WTC11 (cell line): ENCODE data around the gene GFM2. TPM values are rescaled to one million over a fixed set of nuclear protein-coding genes. Genes with fewer than 3 reads are reported as not detected.

Source experiments
- ATAC-seq: fragments of 200-7000 bp; cut with Tn5 transposase; 2 replicates; pipeline ENCODE4 v1.10.0; 2021; ENCODE audit warnings: mild to moderate bottlenecking, moderate library complexity
- CTCF ChIA-PET: fragments of 300-600 bp; sonication (Branson Sonifier 250); formaldehyde crosslinking; loops from one replicate; lab custom pipeline; 2021; ENCODE audit warnings: antibody characterized with exemption; lab: Charles Lee
- POLR2A ChIA-PET: fragments of 350-600 bp; sonication (Branson Sonifier 250); formaldehyde crosslinking; loops from one replicate; lab custom pipeline; 2021; ENCODE audit warnings: antibody characterized with exemption; lab: Charles Lee
- DNase-seq: peaks from one replicate; pipeline ENCODE4 v3.0.0; 2021; ENCODE audit warnings: low spot score
- H3K27ac Mint-ChIP-seq: 2 replicates; pipeline ENCODE4 v1.8.0; 2021; ENCODE audit warnings: mixed read lengths
- H3K27me3 Mint-ChIP-seq: 2 replicates; pipeline ENCODE4 v1.8.0; 2021; ENCODE audit warnings: low read depth, mild to moderate bottlenecking, moderate library complexity, mixed read lengths
- H3K36me3 Mint-ChIP-seq: 2 replicates; pipeline ENCODE4 v1.8.0; 2021; ENCODE audit warnings: mixed read lengths
- H3K4me1 Mint-ChIP-seq: 2 replicates; pipeline ENCODE4 v1.8.0; 2022; ENCODE audit warnings: mixed read lengths
- H3K4me3 Mint-ChIP-seq: 2 replicates; pipeline ENCODE4 v1.8.0; 2021; ENCODE audit warnings: mild to moderate bottlenecking, moderate library complexity, mixed read lengths
- H3K9me3 Mint-ChIP-seq: 2 replicates; pipeline ENCODE4 v1.8.0; 2021; ENCODE audit warnings: mixed read lengths
- CREM ChIP-seq: sonication (generic); formaldehyde crosslinking; IDR thresholded peaks from 2 replicates; pipeline ENCODE4 v1.8.1; 2022; ENCODE audit warnings: mild to moderate bottlenecking, missing genetic modification reagents, moderate library complexity
- GTF2I ChIP-seq: fragments of 250-450 bp; sonication (Bioruptor Pico); conservative IDR thresholded peaks from 2 replicates; pipeline ENCODE4 v1.4.0; 2021; ENCODE audit warnings: mild to moderate bottlenecking
- MXD4 ChIP-seq: fragments of 250-450 bp; sonication (Bioruptor Pico); IDR thresholded peaks from 2 replicates; pipeline ENCODE4 v1.8.0; 2021; ENCODE audit warnings: mild to moderate bottlenecking, moderate library complexity, borderline replicate concordance
- MYBL2 ChIP-seq: sonication (generic); formaldehyde crosslinking; IDR thresholded peaks from 2 replicates; pipeline ENCODE4 v1.8.1; 2023; ENCODE audit warnings: mild to moderate bottlenecking, moderate library complexity, missing genetic modification reagents
- NR2C2 ChIP-seq: sonication (generic); formaldehyde crosslinking; IDR thresholded peaks from 2 replicates; pipeline ENCODE4 v1.8.0; 2022; ENCODE audit warnings: mild to moderate bottlenecking, missing genetic modification reagents
- NR3C1 ChIP-seq: sonication (generic); formaldehyde crosslinking; conservative IDR thresholded peaks from 2 replicates; pipeline ENCODE4 v1.8.1; 2023; ENCODE audit warnings: low read depth, mild to moderate bottlenecking, missing genetic modification reagents
- TEAD1 ChIP-seq: sonication (generic); formaldehyde crosslinking; IDR thresholded peaks from 2 replicates; pipeline ENCODE4 v1.8.0; 2022; ENCODE audit warnings: mild to moderate bottlenecking, missing genetic modification reagents
- ZNF219 ChIP-seq: sonication (generic); formaldehyde crosslinking; IDR thresholded peaks from 2 replicates; pipeline ENCODE4 v1.8.0; 2023; ENCODE audit warnings: missing genetic modification reagents, mild to moderate bottlenecking, borderline replicate concordance
- ZNF396 ChIP-seq: fragments of 250-450 bp; sonication (Bioruptor Pico); IDR thresholded peaks from 2 replicates; pipeline ENCODE4 v1.8.0; 2021; ENCODE audit warnings: mild to moderate bottlenecking, moderate library complexity, borderline replicate concordance
- ZNF416 ChIP-seq: fragments of 250-450 bp; sonication (Bioruptor Pico); IDR thresholded peaks from 2 replicates; pipeline ENCODE4 v1.9.0; 2021; ENCODE audit warnings: mild to moderate bottlenecking, inconsistent platforms
- total RNA-seq: library from RNA; stranded (reverse); gene quantifications from 3 replicates; pipeline ENCODE4 v1.2.3, GENCODE V29; 2021
- TF ChIP-seq, protein P1 (sequence below): fragments of 250-450 bp; sonication (Bioruptor Pico); IDR thresholded peaks from 2 replicates; pipeline ENCODE4 v1.9.0; 2021; ENCODE audit warnings: moderate library complexity, mild to moderate bottlenecking, inconsistent platforms, borderline replicate concordance
- TF ChIP-seq, protein P2 (sequence below): sonication (generic); formaldehyde crosslinking; IDR thresholded peaks from 2 replicates; pipeline ENCODE4 v1.8.1; 2022; ENCODE audit warnings: mild to moderate bottlenecking, moderate library complexity, missing genetic modification reagents
- TF ChIP-seq, protein P3 (sequence below): sonication (generic); formaldehyde crosslinking; IDR thresholded peaks from 2 replicates; pipeline ENCODE4 v1.8.0; 2022; ENCODE audit warnings: mild to moderate bottlenecking, missing genetic modification reagents
- TF ChIP-seq, protein P4 (sequence below): fragments of 250-450 bp; sonication (Bioruptor Pico); IDR thresholded peaks from 2 replicates; pipeline ENCODE4 v1.9.0; 2021; ENCODE audit warnings: mild to moderate bottlenecking, borderline replicate concordance
- TF ChIP-seq, protein P5 (sequence below): fragments of 200-600 bp; IDR thresholded peaks from 2 replicates; pipeline ENCODE4 v1.8.0; 2022; ENCODE audit warnings: antibody characterized with exemption
- TF ChIP-seq, protein P6 (sequence below): fragments of 250-450 bp; sonication (Bioruptor Pico); IDR thresholded peaks from 2 replicates; pipeline ENCODE4 v1.8.0; 2021; ENCODE audit warnings: mild to moderate bottlenecking
- TF ChIP-seq, protein P7 (sequence below): sonication (generic); formaldehyde crosslinking; IDR thresholded peaks from 2 replicates; pipeline ENCODE4 v1.8.1; 2022; ENCODE audit warnings: mild to moderate bottlenecking, missing genetic modification reagents, moderate library complexity, borderline replicate concordance
- TF ChIP-seq, protein P8 (sequence below): sonication (generic); formaldehyde crosslinking; IDR thresholded peaks from 2 replicates; pipeline ENCODE4 v1.8.0; 2023; ENCODE audit warnings: mild to moderate bottlenecking, missing genetic modification reagents

The GFM2 gene
- total RNA-seq, 1 experiment from 2014 or later: 31.6 TPM

DNA sequence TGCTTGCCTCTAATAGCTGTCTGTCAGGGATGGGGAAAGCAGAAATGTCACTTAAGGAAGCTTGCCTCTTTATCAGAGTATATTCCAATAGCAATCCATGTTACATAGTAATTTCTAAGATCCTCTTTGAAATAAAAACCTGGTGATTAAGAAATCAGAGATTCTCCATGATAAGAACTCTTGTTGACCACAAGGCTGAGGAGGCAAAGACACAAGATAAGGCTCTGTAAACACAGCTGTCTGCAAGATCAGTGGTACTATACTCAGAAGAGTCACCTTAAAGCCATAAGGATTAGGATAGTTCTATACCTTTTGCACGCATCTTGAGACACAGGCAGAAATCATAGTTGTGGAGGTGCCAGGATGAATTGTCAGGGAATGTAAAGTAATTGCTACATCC is 41.6 kb downstream of the GFM2 start:
- Mint-ChIP-seq H3K27ac (no peak overlapping the region), H3K36me3 (peaks cover 25% of the 10 kb centered on the region), H3K4me1 (no peaks in the 10 kb centered on the region), H3K27me3 (no peaks in the 10 kb centered on the region), H3K4me3 (no peak overlapping the region), H3K9me3 (no peaks in the 10 kb centered on the region)
- POLR2A ChIA-PET: no interaction called here
- CTCF ChIA-PET: no interaction called here
- DNase-seq (no peak), ATAC-seq (no peak)
- TF ChIP-seq ZNF396 (CRISPR knock-in tag): no peak
- TF ChIP-seq, protein P1, sequence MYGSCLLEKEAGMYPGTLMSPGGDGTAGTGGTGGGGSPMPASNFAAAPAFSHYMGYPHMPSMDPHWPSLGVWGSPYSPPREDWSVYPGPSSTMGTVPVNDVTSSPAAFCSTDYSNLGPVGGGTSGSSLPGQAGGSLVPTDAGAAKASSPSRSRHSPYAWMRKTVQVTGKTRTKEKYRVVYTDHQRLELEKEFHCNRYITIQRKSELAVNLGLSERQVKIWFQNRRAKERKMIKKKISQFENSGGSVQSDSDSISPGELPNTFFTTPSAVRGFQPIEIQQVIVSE (CRISPR knock-in tag): no peak
- TF ChIP-seq, protein P2, sequence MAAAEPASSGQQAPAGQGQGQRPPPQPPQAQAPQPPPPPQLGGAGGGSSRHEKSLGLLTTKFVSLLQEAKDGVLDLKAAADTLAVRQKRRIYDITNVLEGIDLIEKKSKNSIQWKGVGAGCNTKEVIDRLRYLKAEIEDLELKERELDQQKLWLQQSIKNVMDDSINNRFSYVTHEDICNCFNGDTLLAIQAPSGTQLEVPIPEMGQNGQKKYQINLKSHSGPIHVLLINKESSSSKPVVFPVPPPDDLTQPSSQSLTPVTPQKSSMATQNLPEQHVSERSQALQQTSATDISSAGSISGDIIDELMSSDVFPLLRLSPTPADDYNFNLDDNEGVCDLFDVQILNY (CRISPR knock-in tag): no peak
- TF ChIP-seq NR3C1: no peak
- TF ChIP-seq, protein P3, sequence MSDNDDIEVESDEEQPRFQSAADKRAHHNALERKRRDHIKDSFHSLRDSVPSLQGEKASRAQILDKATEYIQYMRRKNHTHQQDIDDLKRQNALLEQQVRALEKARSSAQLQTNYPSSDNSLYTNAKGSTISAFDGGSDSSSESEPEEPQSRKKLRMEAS (CRISPR knock-in tag): no peak
- no peak for TF ChIP-seq CREM (CRISPR knock-in tag)
- TF ChIP-seq ZNF416 (CRISPR knock-in tag): no peak
- no peak for TF ChIP-seq MYBL2 (CRISPR knock-in tag)

DNA sequence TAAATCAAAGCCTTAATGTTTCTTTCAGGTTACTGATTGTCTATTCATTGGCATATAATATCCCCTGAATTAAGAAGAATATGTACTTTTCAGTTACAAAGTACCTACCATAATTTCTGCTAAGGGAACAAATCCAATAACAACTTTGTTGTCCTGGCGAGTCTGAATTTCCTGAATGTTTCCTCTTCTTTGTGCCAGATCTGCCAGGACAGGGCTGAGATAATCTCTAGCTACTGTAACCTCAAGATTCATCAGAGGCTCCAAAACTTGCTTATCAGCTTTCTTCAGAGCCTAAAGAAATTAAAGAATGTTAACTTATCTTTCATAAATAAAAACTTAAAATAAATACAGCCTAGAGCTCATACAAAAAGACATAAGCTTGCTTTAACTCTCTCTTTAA is 44.6 kb downstream of the GFM2 start:
- Mint-ChIP-seq H3K27ac (no peak overlapping the region), H3K36me3 (peaks cover 28% of the 10 kb centered on the region), H3K4me3 (no peak overlapping the region), H3K9me3 (no peaks in the 10 kb centered on the region), H3K27me3 (no peaks in the 10 kb centered on the region), H3K4me1 (no peaks in the 10 kb centered on the region)
- ChIA-PET CTCF (no interaction called here), POLR2A (no interaction called here)
- ATAC-seq: no peak
- DNase-seq: no peak
- TF ChIP-seq, protein P4, sequence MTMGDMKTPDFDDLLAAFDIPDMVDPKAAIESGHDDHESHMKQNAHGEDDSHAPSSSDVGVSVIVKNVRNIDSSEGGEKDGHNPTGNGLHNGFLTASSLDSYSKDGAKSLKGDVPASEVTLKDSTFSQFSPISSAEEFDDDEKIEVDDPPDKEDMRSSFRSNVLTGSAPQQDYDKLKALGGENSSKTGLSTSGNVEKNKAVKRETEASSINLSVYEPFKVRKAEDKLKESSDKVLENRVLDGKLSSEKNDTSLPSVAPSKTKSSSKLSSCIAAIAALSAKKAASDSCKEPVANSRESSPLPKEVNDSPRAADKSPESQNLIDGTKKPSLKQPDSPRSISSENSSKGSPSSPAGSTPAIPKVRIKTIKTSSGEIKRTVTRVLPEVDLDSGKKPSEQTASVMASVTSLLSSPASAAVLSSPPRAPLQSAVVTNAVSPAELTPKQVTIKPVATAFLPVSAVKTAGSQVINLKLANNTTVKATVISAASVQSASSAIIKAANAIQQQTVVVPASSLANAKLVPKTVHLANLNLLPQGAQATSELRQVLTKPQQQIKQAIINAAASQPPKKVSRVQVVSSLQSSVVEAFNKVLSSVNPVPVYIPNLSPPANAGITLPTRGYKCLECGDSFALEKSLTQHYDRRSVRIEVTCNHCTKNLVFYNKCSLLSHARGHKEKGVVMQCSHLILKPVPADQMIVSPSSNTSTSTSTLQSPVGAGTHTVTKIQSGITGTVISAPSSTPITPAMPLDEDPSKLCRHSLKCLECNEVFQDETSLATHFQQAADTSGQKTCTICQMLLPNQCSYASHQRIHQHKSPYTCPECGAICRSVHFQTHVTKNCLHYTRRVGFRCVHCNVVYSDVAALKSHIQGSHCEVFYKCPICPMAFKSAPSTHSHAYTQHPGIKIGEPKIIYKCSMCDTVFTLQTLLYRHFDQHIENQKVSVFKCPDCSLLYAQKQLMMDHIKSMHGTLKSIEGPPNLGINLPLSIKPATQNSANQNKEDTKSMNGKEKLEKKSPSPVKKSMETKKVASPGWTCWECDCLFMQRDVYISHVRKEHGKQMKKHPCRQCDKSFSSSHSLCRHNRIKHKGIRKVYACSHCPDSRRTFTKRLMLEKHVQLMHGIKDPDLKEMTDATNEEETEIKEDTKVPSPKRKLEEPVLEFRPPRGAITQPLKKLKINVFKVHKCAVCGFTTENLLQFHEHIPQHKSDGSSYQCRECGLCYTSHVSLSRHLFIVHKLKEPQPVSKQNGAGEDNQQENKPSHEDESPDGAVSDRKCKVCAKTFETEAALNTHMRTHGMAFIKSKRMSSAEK (CRISPR knock-in tag): no peak
- TF ChIP-seq, protein P5, sequence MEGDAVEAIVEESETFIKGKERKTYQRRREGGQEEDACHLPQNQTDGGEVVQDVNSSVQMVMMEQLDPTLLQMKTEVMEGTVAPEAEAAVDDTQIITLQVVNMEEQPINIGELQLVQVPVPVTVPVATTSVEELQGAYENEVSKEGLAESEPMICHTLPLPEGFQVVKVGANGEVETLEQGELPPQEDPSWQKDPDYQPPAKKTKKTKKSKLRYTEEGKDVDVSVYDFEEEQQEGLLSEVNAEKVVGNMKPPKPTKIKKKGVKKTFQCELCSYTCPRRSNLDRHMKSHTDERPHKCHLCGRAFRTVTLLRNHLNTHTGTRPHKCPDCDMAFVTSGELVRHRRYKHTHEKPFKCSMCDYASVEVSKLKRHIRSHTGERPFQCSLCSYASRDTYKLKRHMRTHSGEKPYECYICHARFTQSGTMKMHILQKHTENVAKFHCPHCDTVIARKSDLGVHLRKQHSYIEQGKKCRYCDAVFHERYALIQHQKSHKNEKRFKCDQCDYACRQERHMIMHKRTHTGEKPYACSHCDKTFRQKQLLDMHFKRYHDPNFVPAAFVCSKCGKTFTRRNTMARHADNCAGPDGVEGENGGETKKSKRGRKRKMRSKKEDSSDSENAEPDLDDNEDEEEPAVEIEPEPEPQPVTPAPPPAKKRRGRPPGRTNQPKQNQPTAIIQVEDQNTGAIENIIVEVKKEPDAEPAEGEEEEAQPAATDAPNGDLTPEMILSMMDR: no peak
- TF ChIP-seq MXD4 (CRISPR knock-in tag) (no peak), ZNF219 (CRISPR knock-in tag) (no peak), GTF2I (CRISPR knock-in tag) (no peak), TEAD1 (CRISPR knock-in tag) (no peak), NR2C2 (CRISPR knock-in tag) (no peak)
- TF ChIP-seq, protein P6, sequence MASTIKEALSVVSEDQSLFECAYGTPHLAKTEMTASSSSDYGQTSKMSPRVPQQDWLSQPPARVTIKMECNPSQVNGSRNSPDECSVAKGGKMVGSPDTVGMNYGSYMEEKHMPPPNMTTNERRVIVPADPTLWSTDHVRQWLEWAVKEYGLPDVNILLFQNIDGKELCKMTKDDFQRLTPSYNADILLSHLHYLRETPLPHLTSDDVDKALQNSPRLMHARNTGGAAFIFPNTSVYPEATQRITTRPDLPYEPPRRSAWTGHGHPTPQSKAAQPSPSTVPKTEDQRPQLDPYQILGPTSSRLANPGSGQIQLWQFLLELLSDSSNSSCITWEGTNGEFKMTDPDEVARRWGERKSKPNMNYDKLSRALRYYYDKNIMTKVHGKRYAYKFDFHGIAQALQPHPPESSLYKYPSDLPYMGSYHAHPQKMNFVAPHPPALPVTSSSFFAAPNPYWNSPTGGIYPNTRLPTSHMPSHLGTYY (CRISPR knock-in tag): no peak
- TF ChIP-seq, protein P2 (CRISPR knock-in tag): no peak
- TF ChIP-seq, protein P7, sequence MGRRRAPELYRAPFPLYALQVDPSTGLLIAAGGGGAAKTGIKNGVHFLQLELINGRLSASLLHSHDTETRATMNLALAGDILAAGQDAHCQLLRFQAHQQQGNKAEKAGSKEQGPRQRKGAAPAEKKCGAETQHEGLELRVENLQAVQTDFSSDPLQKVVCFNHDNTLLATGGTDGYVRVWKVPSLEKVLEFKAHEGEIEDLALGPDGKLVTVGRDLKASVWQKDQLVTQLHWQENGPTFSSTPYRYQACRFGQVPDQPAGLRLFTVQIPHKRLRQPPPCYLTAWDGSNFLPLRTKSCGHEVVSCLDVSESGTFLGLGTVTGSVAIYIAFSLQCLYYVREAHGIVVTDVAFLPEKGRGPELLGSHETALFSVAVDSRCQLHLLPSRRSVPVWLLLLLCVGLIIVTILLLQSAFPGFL (CRISPR knock-in tag): no peak
- TF ChIP-seq, protein P8, sequence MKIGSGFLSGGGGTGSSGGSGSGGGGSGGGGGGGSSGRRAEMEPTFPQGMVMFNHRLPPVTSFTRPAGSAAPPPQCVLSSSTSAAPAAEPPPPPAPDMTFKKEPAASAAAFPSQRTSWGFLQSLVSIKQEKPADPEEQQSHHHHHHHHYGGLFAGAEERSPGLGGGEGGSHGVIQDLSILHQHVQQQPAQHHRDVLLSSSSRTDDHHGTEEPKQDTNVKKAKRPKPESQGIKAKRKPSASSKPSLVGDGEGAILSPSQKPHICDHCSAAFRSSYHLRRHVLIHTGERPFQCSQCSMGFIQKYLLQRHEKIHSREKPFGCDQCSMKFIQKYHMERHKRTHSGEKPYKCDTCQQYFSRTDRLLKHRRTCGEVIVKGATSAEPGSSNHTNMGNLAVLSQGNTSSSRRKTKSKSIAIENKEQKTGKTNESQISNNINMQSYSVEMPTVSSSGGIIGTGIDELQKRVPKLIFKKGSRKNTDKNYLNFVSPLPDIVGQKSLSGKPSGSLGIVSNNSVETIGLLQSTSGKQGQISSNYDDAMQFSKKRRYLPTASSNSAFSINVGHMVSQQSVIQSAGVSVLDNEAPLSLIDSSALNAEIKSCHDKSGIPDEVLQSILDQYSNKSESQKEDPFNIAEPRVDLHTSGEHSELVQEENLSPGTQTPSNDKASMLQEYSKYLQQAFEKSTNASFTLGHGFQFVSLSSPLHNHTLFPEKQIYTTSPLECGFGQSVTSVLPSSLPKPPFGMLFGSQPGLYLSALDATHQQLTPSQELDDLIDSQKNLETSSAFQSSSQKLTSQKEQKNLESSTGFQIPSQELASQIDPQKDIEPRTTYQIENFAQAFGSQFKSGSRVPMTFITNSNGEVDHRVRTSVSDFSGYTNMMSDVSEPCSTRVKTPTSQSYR (CRISPR knock-in tag): no peak
